GM13976 (cell line): ENCODE measurements around the gene LITAF.

Source experiments
- DNase-seq: peaks from one replicate; pipeline ENCODE4 v3.0.0; 2012; ENCODE audit warnings: low spot score
- in situ Hi-C: fragments of 300-500 bp; cut with MboI; formaldehyde crosslinking; loops from one replicate; pipeline ENCODE4 v1.12.0; 2022; ENCODE audit warnings: low sequenced_read_pairs, mixed read lengths, inconsistent platforms; ENCODE audit not compliant: unreplicated experiment
- TF ChIP-seq, protein P1 (sequence below): IDR thresholded peaks from 2 replicates; pipeline ENCODE4 v1.5.1; 2012; ENCODE audit warnings: borderline replicate concordance, mild to moderate bottlenecking; ENCODE audit not compliant: insufficient read depth; ENCODE audit errors: extremely low read depth, missing control alignments, control extremely low read depth

Gene LITAF

DNA sequence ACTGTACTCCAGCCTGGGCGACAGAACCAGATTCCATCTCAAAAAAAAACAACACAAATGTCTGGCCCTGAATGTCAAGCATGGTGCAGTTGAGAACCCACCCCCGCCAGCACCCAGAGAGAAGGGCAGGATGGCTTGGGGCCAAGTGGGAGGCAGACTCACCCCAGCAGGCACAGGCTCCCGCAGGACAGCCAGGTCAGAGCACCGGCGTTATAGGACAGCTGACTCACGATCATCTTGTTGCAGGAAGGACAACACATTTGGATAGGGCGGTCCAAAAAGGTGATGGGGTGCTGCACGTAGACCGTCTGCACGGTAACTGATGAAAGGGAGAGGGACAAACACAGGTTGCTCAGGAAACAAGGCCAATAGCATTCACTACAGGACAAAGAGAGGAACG lies 33.3 kb downstream of the LITAF start:
- in situ Hi-C loops = no loop called here
- DNase-seq = no peak
- TF ChIP-seq, protein P1, sequence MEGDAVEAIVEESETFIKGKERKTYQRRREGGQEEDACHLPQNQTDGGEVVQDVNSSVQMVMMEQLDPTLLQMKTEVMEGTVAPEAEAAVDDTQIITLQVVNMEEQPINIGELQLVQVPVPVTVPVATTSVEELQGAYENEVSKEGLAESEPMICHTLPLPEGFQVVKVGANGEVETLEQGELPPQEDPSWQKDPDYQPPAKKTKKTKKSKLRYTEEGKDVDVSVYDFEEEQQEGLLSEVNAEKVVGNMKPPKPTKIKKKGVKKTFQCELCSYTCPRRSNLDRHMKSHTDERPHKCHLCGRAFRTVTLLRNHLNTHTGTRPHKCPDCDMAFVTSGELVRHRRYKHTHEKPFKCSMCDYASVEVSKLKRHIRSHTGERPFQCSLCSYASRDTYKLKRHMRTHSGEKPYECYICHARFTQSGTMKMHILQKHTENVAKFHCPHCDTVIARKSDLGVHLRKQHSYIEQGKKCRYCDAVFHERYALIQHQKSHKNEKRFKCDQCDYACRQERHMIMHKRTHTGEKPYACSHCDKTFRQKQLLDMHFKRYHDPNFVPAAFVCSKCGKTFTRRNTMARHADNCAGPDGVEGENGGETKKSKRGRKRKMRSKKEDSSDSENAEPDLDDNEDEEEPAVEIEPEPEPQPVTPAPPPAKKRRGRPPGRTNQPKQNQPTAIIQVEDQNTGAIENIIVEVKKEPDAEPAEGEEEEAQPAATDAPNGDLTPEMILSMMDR = no peak

DNA sequence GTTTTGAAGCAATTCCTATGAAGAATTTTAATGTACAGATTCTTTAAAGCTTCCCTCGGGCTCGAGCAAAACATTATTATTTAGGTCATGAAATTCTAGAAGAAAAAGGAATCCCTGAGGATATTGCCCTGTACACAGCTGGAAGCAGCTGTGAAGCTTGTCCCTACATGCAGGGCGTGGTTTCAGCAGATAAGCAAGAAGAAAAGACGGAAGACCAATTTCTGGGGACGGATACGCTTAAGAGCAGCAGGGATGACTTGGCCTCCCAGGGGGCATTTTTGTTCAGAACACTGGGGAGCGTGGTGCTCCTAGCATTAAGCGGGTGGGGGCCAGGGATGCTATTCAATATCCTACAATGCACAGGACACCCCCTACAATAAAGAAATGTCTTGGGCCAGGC lies 34.3 kb downstream of the LITAF start:
- TF ChIP-seq, protein P1 = no peak
- DNase-seq = no peak
- in situ Hi-C loops = no loop called here

DNA sequence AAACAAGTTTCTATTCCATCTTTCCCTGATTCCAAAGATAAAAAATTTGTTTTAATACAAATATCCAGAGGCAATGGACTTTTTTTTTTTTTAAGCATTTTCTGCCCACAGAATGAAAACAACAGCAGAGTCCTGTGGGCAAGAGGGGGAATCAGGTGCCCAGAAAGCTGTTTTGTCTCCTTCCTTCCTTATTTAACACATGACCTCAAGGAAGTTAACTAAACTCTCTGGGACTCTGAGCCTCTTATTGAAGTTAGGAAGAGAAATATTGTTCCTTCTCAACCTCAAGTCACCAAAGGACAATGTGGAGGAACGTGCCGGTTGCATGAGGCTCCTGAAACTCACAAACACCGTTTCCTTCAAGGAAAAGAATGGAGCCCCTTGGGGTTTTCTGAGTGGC lies 34.9 kb downstream of the LITAF start:
- no peak for DNase-seq
- in situ Hi-C loops = no loop called here
- TF ChIP-seq, protein P1 = no peak

DNA sequence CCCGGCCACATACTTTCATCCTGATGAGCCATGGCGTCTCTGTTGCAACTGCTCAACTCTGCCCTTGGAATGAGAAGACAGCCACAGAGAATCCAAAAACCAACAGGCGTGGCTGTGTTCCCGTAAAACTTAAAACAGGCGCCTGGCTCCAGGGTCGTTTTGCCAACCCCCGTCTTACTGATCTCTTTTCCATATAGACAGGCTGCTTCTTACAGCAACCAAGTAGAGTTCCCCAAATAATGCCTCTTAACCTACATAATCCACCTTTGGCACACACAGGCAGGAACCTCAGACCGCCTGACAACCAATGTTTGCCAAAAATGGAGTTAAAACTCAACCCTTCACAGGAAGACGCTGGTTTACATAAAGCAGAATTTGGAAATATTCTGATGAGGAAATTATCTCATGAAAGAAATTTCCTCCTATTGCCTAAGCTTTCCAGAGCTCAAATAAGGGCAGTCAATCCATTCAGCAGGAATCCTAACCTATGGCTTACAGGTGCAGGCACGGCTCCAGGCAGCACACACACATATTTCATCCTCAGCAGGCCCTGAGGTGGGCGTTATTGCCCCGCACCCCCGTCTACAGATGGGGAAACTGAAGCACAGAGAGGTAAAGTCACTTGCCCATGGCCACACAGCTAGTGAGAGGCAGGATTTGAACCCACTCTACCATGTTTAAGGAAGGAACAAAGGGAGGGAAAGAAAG lies 35.8 kb downstream of the LITAF start:
- no peak for DNase-seq
- TF ChIP-seq, protein P1 = no peak
- in situ Hi-C loops = no loop called here

DNA sequence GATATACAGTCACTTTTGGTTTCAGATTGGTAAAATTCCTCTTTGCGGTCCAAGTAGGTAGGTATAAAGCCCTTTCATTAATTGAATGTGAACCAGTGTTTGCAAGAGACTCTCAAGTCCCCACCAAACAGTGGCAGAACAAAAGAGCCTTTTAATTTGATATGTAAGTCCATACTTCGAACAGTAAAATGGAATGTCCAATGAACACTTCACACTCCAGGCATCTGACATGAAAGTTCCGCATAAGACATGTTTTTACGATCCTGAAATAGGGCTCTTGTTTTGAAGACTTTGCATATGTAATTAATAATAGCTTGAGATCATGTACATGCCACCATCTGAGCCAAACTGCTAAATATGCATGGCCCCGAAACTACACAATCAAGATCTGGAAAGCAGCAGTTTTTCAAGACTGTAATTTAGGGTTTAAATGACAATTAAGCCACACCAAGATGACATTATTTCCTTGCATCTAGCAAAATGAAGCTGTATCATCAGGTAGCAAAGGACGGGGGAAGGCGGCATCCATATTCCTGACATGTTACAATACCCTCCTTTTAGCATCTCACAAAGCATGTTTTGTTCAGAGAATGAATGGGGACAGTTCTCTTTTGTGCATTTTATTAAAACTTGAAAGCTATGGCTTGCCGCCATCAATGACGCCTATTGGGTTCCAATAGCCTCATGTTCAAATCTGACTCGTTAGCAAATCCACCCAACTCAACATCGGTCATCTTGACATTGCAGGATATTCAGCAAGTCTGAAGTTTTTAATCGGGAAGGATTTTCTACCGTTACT lies 39.4 kb downstream of the LITAF start:
- in situ Hi-C loops = loop anchor here (10.0 to 25.0 kb wide), 2 partner anchors 267 to 585 kb away; no protein-coding TSS in a partner anchor
- TF ChIP-seq, protein P1 = no peak
- DNase-seq = no peak

DNA sequence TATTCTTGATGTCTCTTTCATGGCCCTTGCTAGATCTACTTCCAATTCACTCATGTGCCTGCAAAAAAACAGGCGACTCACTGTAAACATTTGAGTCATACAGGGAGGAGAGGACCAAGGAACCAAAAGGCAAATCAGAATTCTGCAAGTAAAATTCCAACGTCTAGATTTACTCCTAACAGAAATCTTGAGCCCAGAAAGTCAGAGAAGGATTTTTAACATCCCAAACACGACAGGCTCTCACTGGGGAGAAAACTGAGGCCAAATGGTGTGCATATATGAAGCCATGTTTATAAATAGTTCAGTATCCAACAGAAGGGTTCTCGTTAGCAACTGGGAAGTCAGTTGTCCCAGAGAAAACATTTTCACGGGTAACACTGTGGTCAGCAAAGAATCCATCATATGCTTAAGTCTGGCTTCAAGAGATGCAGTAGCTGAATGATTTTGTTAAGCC lies 40.1 kb downstream of the LITAF start:
- TF ChIP-seq, protein P1 = no peak
- in situ Hi-C loops = loop anchor here (10.0 to 25.0 kb wide), 2 partner anchors 268 to 584 kb away; no protein-coding TSS in a partner anchor
- no peak for DNase-seq
